A673 (cell line): ENCODE data around the gene AGAP1. TPM values are rescaled to one million over a fixed set of nuclear protein-coding genes. Genes with fewer than 3 reads are reported as not detected.

Experiments
- BruUV-seq: library from RNA; stranded (reverse); fragments of 400-500 nt; replicated peaks from 2 replicates; lab custom pipeline; 2021; lab: Mats Ljungman, UMichigan
- CTCF ChIA-PET: fragments of 300-600 bp; sonication (Branson Sonifier 250); formaldehyde crosslinking; loops from one replicate; lab custom pipeline; 2022; ENCODE audit warnings: antibody characterized with exemption; lab: Charles Lee
- POLR2A ChIA-PET: fragments of 300-600 bp; sonication (Branson Sonifier 250); formaldehyde crosslinking; loops from one replicate; lab custom pipeline; 2022; ENCODE audit warnings: antibody characterized with exemption; ENCODE audit not compliant: low non-redundant PET; lab: Charles Lee
- DNase-seq: peaks from one replicate; pipeline ENCODE4 v3.0.0-alpha.2; 2015; ENCODE audit warnings: low spot score
- H3K27ac ChIP-seq: fragments of 200-600 bp; sonication (generic); 2 replicates; pipeline ENCODE4 v1.5.1; 2016; ENCODE audit warnings: mixed run types, low read depth, mild to moderate bottlenecking, mixed read lengths, antibody characterized with exemption, low read length; ENCODE audit not compliant: poor library complexity, severe bottlenecking
- H3K27me3 ChIP-seq: fragments of 200-600 bp; sonication (generic); replicated peaks from 2 replicates; pipeline ENCODE4 v1.6.1; 2017; ENCODE audit warnings: mixed run types, low read depth, mild to moderate bottlenecking, mixed read lengths, antibody characterized with exemption, low read length; ENCODE audit not compliant: insufficient read depth, poor library complexity
- H3K36me3 ChIP-seq: fragments of 200-600 bp; sonication (generic); 2 replicates; pipeline ENCODE4 v1.6.1; 2016; ENCODE audit warnings: mixed run types, mild to moderate bottlenecking, mixed read lengths, antibody characterized with exemption, low read length; ENCODE audit not compliant: insufficient read depth, poor library complexity, severe bottlenecking
- H3K4me1 ChIP-seq: fragments of 200-600 bp; sonication (generic); 2 replicates; pipeline ENCODE4 v1.6.1; 2017; ENCODE audit warnings: mixed run types, mild to moderate bottlenecking, mixed read lengths, antibody characterized with exemption, low read length; ENCODE audit not compliant: insufficient read depth, poor library complexity, severe bottlenecking
- H3K4me3 ChIP-seq: fragments of 200-600 bp; sonication (generic); 2 replicates; pipeline ENCODE4 v1.5.1; 2016; ENCODE audit warnings: low read depth, mixed run types, mild to moderate bottlenecking, mixed read lengths, low read length; ENCODE audit not compliant: poor library complexity, severe bottlenecking
- H3K9me3 ChIP-seq: fragments of 200-600 bp; sonication (generic); 2 replicates; pipeline ENCODE4 v1.6.1; 2016; ENCODE audit warnings: mixed run types, low read depth, mild to moderate bottlenecking, mixed read lengths, antibody characterized with exemption, low read length; ENCODE audit not compliant: poor library complexity, severe bottlenecking
- CTCF ChIP-seq: fragments of 300-800, 200-600 bp; sonication (generic); conservative IDR thresholded peaks from 2 replicates; pipeline ENCODE4 v1.5.1; 2017; ENCODE audit warnings: low read depth, mild to moderate bottlenecking, antibody characterized with exemption, low read length, moderate library complexity, mixed read lengths
- EZH2 ChIP-seq: fragments of 200-600 bp; sonication (generic); IDR thresholded peaks from 2 replicates; pipeline ENCODE4 v1.6.1; 2017; ENCODE audit warnings: borderline replicate concordance, low read depth, mild to moderate bottlenecking, mixed read lengths, antibody characterized with exemption, low read length; ENCODE audit not compliant: poor library complexity, severe bottlenecking
- intact Hi-C: fragments of 100-400 bp; cut with micrococcal nuclease; formaldehyde crosslinking; loops from one replicate; pipeline ENCODE4 v1.10.0; 2022; ENCODE audit not compliant: unreplicated experiment
- total RNA-seq: library from RNA; stranded (reverse); gene quantifications from 2 replicates; pipeline ENCODE4 v1.2.3, GENCODE V29; 2021

Gene AGAP1
- total RNA-seq, 1 experiment from 2014 or later, result 25.3 TPM

- TF ChIP-seq EZH2 (no peak), CTCF (no peak)
- CTCF ChIA-PET, result no interaction called here
- no TSS peak for BruUV-seq
- Histone ChIP-seq H3K9me3 (no peaks in the 10 kb centered on the region), H3K27ac (no peak overlapping the region), H3K36me3 (no peaks in the 10 kb centered on the region), H3K4me3 (no peak overlapping the region), H3K4me1 (peaks cover 10% of the 10 kb centered on the region), H3K27me3 (no peaks in the 10 kb centered on the region)
- DNase-seq, result no peak
- intact Hi-C loops, result no loop called here
- POLR2A ChIA-PET, result no interaction called here
Observed at GRCh38 chr2:235526166-235526565, 32.3 kb downstream of the AGAP1 start.

DNA sequence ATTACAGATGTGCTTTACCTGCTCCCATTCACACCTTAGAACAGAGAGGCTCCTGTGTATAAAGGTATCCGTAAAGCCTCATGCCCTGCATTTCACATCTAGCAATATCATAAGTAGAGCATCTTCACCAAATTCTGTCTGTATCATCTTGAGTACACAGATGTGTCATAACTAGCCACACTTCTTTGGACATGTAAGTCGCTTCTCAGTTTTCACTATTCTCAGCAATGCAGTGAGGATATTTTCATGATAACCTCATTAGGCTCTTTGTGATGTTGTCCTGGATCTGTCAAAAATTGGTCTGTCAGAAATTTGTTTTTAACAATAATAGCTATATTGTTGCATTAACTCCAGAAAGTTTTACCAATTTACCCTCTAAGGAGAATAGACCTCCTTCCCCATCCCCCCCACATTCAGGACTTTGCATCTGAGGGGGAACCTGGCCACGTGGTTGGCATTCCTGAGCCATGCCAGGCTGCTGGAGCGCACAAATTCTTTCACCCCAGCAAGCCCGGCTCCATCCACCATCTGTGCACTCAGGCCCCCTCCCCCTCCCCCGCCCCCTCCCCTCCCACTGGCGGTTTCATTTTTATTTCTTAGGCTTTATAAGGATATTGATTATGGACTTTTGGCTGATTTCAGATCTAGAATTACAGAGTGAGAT lies 34.1 kb downstream of the AGAP1 start:
- BruUV-seq, result no TSS peak
- Histone ChIP-seq H3K27ac (no peak overlapping the region), H3K4me3 (no peak overlapping the region), H3K36me3 (no peaks in the 10 kb centered on the region), H3K27me3 (no peaks in the 10 kb centered on the region), H3K4me1 (no peaks in the 10 kb centered on the region), H3K9me3 (no peaks in the 10 kb centered on the region)
- POLR2A ChIA-PET, result interaction anchor here (0.6 kb wide), 1 partner anchor 199 kb away, joined by 3 read pairs; no protein-coding TSS in a partner anchor
- CTCF ChIA-PET, result no interaction called here
- TF ChIP-seq CTCF (no peak), EZH2 (no peak)
- no peak for DNase-seq
- intact Hi-C loops, result no loop called here

DNA sequence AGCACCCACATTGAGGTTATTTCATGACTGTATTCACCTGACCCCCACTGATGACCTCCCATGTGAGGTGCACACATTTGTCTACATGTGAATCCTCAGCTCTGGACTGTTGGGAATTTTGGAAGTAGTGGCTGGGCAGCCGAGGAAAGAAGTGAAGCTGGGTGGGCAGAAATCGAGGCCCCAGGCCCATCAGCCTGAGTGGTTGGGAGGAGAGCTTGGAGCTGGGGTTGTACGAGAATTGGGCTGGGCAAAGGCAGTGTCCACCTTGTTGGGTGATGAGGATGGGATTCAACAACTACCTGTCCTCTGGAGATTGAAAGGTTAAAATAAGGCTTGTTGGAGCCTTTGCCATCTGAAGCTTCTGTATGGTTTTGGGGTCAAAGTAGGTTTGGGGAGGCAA lies 35.8 kb downstream of the AGAP1 start:
- TF ChIP-seq CTCF (no peak), EZH2 (no peak)
- no peaks in the 10 kb centered on the region for H3K36me3 ChIP-seq
- no peak overlapping the region for H3K27ac ChIP-seq
- intact Hi-C loops, result no loop called here
- no peaks in the 10 kb centered on the region for H3K9me3 ChIP-seq
- H3K4me1 ChIP-seq, result no peaks in the 10 kb centered on the region
- DNase-seq, result no peak
- no TSS peak for BruUV-seq
- no peak overlapping the region for H3K4me3 ChIP-seq
- ChIA-PET POLR2A (no interaction called here), CTCF (no interaction called here)
- H3K27me3 ChIP-seq, result no peaks in the 10 kb centered on the region
